Measurements from ENCODE around the gene RSKR. TPM values are rescaled to one million over a fixed set of nuclear protein-coding genes. Genes with fewer than 3 reads are reported as not detected.
A peak's percentile ranks its signal among the peaks of the same experiment; 100 is the strongest.
"Not testable (repeated sequence)": the region's sequence is repeated elsewhere in the genome, so short reads cannot be mapped to it uniquely, and the experiment has no call there.

Gene RSKR
- total RNA-seq, 5 donors from 2014 or later (not counting 1 experiment from before 2014, with no cell fraction given): 14.2 to 26.1 (median 21.9) TPM

DNA sequence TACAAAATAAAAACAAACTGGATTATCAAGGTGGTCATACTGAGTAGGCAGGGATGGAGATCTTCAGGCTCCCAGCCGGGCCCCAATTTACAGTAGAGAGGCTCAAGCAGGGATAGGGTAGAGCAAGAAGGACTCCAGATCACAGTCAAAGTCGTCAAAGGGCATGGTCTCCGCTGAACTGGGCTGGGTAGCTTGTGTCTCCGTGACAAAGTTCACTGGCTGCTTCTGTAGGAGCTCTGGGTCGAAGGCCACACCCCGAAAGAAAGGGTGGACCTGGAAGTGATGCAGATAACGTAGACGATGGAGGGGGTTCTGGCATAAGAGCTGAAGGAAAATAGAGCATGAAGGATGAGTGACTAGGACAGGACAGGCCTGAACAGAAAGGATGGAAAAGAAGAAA is 3.6 kb downstream of the RSKR start:
- DNase-seq (no peak), ATAC-seq (replicated peaks in 1 of 4) (no peak)
- ChIA-PET CTCF (interaction anchor here (1.0 to 1.8 kb wide), 3 partner anchors 8 to 117 kb away, joined by 3 to 6 read pairs (median 3); no protein-coding TSS in a partner anchor), POLR2A (interaction anchor here in 1 of 2 donors (0.7 kb wide), 1 partner anchor 10 kb away, joined by 4 read pairs; no protein-coding TSS in a partner anchor)
- no peaks in the 10 kb centered on the region for H3K27me3 ChIP-seq (replicated peaks in 1 of 2; ENCODE audit: control insufficient read depth in 2 of 2, extremely low read depth in 1 of 2, insufficient read depth in 2 of 2, low read length in 1 of 2)
- no peak overlapping the region for H3K27ac Mint-ChIP-seq
- WGBS (ENCODE audit: insufficient coverage): 96% methylated on average over 8 of the region's 8 CpGs
- peaks cover 14% of the 10 kb centered on the region for H3K36me3 Mint-ChIP-seq
- H3K4me3 ChIP-seq (ENCODE audit: control insufficient read depth in 1 of 2, extremely low read depth in 1 of 2, low read length in 1 of 2): no peak overlapping the region
- no peak overlapping the region for H3K4me3 Mint-ChIP-seq
- H3K9me3 Mint-ChIP-seq: no peaks in the 10 kb centered on the region
- H3K27me3 Mint-ChIP-seq: no peaks in the 10 kb centered on the region
- H3K4me1 Mint-ChIP-seq: peaks cover 4 to 9% (median 8%) of the 10 kb centered on the region in 3 donors
- no peak overlapping the region for H3K27ac ChIP-seq (ENCODE audit: low read length)
- H3K4me1 ChIP-seq (ENCODE audit: control insufficient read depth in 1 of 2, extremely low read depth in 1 of 2, insufficient read depth in 2 of 2, low read length in 2 of 2): no peaks in the 10 kb centered on the region
- H3K9me3 ChIP-seq: no peaks in the 10 kb centered on the region
- H3K36me3 ChIP-seq (ENCODE audit: control insufficient read depth in 2 of 2, extremely low read depth in 1 of 2, insufficient read depth in 1 of 2, low read length in 1 of 2): peaks cover 4 to 23% of the 10 kb centered on the region in 2 donors

DNA sequence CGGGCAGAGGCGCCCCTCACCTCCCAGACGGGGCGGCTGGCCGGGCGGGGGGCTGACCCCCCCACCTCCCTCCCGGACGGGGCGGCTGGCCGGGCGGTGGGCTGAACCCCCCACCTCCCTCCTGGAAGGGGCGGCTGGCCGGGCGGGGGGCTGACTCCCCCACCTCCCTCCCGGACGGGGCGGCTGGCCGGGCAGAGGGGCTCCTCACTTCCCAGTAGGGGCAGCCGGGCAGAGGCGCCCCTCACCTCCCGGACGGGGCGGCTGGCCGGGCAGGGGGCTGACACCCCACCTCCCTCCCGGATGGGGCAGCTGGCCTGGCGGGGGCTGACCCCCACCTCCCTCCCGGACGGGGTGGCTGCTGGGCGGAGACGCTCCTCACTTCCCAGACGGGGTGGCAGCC is 10.0 kb downstream of the RSKR start:
- H3K4me3 ChIP-seq (ENCODE audit: control insufficient read depth in 1 of 2, extremely low read depth in 1 of 2, low read length in 1 of 2); H3K9me3 Mint-ChIP-seq; ATAC-seq (replicated peaks in 1 of 4); H3K4me3 Mint-ChIP-seq; CTCF ChIA-PET; H3K36me3 ChIP-seq (ENCODE audit: control insufficient read depth in 2 of 2, extremely low read depth in 1 of 2, insufficient read depth in 1 of 2, low read length in 1 of 2); H3K27ac Mint-ChIP-seq; POLR2A ChIA-PET; H3K36me3 Mint-ChIP-seq; H3K27me3 ChIP-seq (replicated peaks in 1 of 2; ENCODE audit: control insufficient read depth in 2 of 2, extremely low read depth in 1 of 2, insufficient read depth in 2 of 2, low read length in 1 of 2); H3K4me1 ChIP-seq (ENCODE audit: control insufficient read depth in 1 of 2, extremely low read depth in 1 of 2, insufficient read depth in 2 of 2, low read length in 2 of 2); H3K27me3 Mint-ChIP-seq; H3K9me3 ChIP-seq; H3K4me1 Mint-ChIP-seq; DNase-seq; H3K27ac ChIP-seq (ENCODE audit: low read length): not testable (repeated sequence)
- WGBS (ENCODE audit: insufficient coverage): 94% methylated on average over 6 of the region's 31 CpGs

DNA sequence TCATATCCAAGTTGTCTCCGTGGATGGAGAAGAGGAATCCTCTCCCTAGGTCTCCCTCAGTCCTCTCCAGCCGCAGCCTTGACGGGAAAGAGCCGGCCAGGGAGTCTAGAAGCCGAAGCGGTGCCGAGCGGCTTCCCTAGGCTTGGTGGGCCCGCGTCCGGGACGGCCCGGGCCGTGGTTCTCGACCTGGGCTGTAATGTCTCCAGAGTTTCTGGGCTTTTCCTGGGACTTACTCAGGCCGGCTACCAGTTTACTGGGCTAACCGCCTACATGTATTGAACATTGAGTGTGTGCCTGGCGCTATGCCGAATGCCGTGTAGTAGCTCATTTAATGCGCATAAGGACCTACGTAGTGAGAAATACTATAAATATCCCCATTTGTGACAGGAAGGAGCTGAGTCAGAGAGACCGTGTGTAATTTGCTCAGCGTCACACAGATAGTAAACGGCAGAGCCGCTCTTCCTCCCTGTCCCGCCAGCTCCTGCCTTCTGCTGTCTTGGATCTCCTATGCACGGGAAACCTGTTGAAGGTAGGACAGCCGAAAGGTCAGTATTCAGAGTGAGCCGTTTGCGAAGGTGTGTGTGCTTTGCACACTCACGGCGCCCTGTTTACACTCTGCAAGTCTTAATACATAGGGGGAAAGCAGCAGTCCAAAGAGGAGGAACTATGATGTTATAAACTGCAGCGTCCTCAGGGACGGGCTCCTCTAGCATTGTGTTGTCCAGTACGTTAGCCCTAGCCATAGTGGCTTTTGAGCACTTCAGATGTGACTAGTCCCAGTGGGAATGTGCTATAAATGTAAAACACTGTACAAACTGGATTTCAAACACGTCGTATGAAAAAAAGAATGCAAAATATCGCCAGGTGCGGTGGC is 14.4 kb downstream of the RSKR start:
- no peaks in the 10 kb centered on the region for H3K9me3 ChIP-seq
- DNase-seq (peak in 33 of 35 experiments; percentile 39 to 81 (median 57)), ATAC-seq (replicated peaks in 1 of 4) (peak; percentile 56 to 70 (median 62))
- no peaks in the 10 kb centered on the region for H3K36me3 Mint-ChIP-seq
- H3K27ac ChIP-seq (ENCODE audit: low read length): peak overlapping the region; percentile 93
- no peaks in the 10 kb centered on the region for H3K27me3 Mint-ChIP-seq
- H3K36me3 ChIP-seq (ENCODE audit: control insufficient read depth in 2 of 2, extremely low read depth in 1 of 2, insufficient read depth in 1 of 2, low read length in 1 of 2): no peaks in the 10 kb centered on the region
- H3K4me1 ChIP-seq (ENCODE audit: control insufficient read depth in 1 of 2, extremely low read depth in 1 of 2, insufficient read depth in 2 of 2, low read length in 2 of 2): peaks cover 4 to 13% of the 10 kb centered on the region in 2 experiments
- ChIA-PET CTCF (interaction anchor here (0.5 to 2.9 kb wide), 3 partner anchors 14 to 715 kb away, joined by 3 to 9 read pairs (median 5); partner anchors contain the start of genes ALDOC (in 1 of the 2) and RSKR (in 1 of the 2)), POLR2A (interaction anchor here (0.6 to 1.5 kb wide), 11 partner anchors 23 to 682 kb away, joined by 3 to 15 read pairs (median 4); partner anchors contain the start of genes PIGS (in 2 of the 2), ALDOC (in 1 of the 2), BLTP2 (in 1 of the 2) and SDF2 (in 1 of the 2))
- H3K9me3 Mint-ChIP-seq: no peaks in the 10 kb centered on the region
- H3K4me3 Mint-ChIP-seq: peak overlapping the region; percentile 86 to 94 (median 89)
- peak overlapping the region; percentile 59 to 84 for H3K4me3 ChIP-seq (ENCODE audit: control insufficient read depth in 1 of 2, extremely low read depth in 1 of 2, low read length in 1 of 2)
- peaks cover 20 to 26% (median 22%) of the 10 kb centered on the region in 3 donors for H3K4me1 Mint-ChIP-seq
- peak overlapping the region; percentile 97 for H3K27ac Mint-ChIP-seq
- 13% methylated on average over 31 of the region's 40 CpGs for WGBS (ENCODE audit: insufficient coverage)
- H3K27me3 ChIP-seq (replicated peaks in 1 of 2; ENCODE audit: control insufficient read depth in 2 of 2, extremely low read depth in 1 of 2, insufficient read depth in 2 of 2, low read length in 1 of 2): no peaks in the 10 kb centered on the region

DNA sequence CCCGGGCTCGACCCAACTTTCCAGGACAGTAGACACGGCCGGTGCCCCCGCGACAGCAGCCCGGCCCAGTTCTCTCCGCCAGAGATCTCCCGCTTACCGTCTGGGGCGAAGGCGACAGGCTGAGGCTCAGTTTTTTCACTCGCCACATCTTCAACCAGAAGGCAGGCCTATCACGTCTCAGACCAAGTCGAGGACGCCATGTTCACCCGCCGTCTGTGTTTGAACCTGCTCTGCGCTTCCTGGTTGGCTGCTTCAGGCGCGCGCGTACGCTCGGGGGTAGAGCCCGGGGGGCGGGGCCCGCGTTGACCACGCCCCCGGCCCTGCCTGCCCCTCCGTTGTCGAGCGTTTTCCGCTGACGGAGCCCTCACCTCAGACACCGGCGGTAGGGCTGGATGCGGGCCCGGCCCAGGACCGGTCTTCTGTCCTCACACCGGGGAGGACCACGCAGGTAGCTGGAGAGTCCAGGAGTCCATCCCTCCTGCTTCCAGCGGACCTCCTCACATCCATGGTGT is 15.1 kb downstream of the RSKR start, which contains the start of gene SPAG5:
TSS of gene SPAG5 (minus strand) at position 227 of the 512 bp plus-strand sequence. CDS start at position 148, 79 bp downstream.
- H3K4me3 Mint-ChIP-seq: peak within 1 kb of the TSS; percentile 86 to 94 (median 89)
- POLR2A ChIA-PET: interaction anchor here (0.6 to 1.5 kb wide), 6 partner anchors 22 to 999 kb away, joined by 3 to 15 read pairs (median 5); partner anchors contain the start of genes PIGS (in 2 of the 2), ALDOC (in 1 of the 2) and BLTP2 (in 1 of the 2)
- H3K4me1 Mint-ChIP-seq: peaks cover 20 to 26% (median 22%) of the 10 kb centered on the region in 3 donors
- Histone ChIP-seq H3K27me3 (replicated peaks in 1 of 2; ENCODE audit: control insufficient read depth in 2 of 2, extremely low read depth in 1 of 2, insufficient read depth in 2 of 2, low read length in 1 of 2) (no peaks in the 10 kb centered on the region), H3K27ac (ENCODE audit: low read length) (peak within 1 kb of the TSS; percentile 93), H3K4me1 (ENCODE audit: control insufficient read depth in 1 of 2, extremely low read depth in 1 of 2, insufficient read depth in 2 of 2, low read length in 2 of 2) (peaks cover 4 to 13% of the 10 kb centered on the region in 2 experiments), H3K36me3 (ENCODE audit: control insufficient read depth in 2 of 2, extremely low read depth in 1 of 2, insufficient read depth in 1 of 2, low read length in 1 of 2) (no peaks in the 10 kb centered on the region), H3K4me3 (ENCODE audit: control insufficient read depth in 1 of 2, extremely low read depth in 1 of 2, low read length in 1 of 2) (peak within 1 kb of the TSS; percentile 59 to 84), H3K9me3 (no peaks in the 10 kb centered on the region)
- H3K27me3 Mint-ChIP-seq: no peaks in the 10 kb centered on the region
- peak within 1 kb of the TSS; percentile 97 for H3K27ac Mint-ChIP-seq
- no peaks in the 10 kb centered on the region for H3K9me3 Mint-ChIP-seq
- ATAC-seq (replicated peaks in 1 of 4) (peak; percentile 94 to 98 (median 95)), DNase-seq (peak; percentile 84 to 97 (median 93))
- CTCF ChIA-PET: interaction anchor here (0.5 to 2.9 kb wide), 3 partner anchors 14 to 715 kb away, joined by 3 to 9 read pairs (median 5); partner anchors contain the start of genes ALDOC (in 1 of the 2) and RSKR (in 1 of the 2)
- H3K36me3 Mint-ChIP-seq: no peaks in the 10 kb centered on the region
- 0% methylated on average over 39 of the region's 44 CpGs for WGBS (ENCODE audit: insufficient coverage)

DNA sequence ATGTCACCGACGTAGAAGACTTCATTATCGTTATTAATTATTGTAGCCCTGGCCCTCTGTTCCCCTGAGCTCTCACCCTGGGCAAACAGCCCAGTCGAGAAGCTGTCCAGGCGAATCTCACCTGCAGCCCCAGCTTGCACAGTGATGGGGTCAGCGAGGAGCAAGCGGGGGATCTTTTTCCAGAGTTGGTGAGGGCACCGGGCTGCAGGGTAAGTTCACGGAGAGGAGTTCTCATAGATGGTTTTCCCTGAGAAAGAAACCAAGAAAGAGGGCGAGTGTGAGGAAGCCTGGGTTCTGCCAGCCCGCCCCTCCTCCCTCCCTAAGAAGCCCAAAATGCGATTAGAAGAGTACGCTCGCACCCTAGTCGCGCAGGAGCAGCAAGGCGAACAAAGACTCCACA is 15.6 kb downstream of the RSKR start:
- Histone ChIP-seq H3K27me3 (replicated peaks in 1 of 2; ENCODE audit: control insufficient read depth in 2 of 2, extremely low read depth in 1 of 2, insufficient read depth in 2 of 2, low read length in 1 of 2) (no peaks in the 10 kb centered on the region), H3K36me3 (ENCODE audit: control insufficient read depth in 2 of 2, extremely low read depth in 1 of 2, insufficient read depth in 1 of 2, low read length in 1 of 2) (no peaks in the 10 kb centered on the region), H3K4me3 (ENCODE audit: control insufficient read depth in 1 of 2, extremely low read depth in 1 of 2, low read length in 1 of 2) (peak overlapping the region; percentile 59 to 84), H3K27ac (ENCODE audit: low read length) (peak overlapping the region; percentile 93), H3K4me1 (ENCODE audit: control insufficient read depth in 1 of 2, extremely low read depth in 1 of 2, insufficient read depth in 2 of 2, low read length in 2 of 2) (peaks cover 4 to 13% of the 10 kb centered on the region in 2 experiments), H3K9me3 (no peaks in the 10 kb centered on the region)
- no peak for ATAC-seq (replicated peaks in 1 of 4)
- no peak for DNase-seq
- CTCF ChIA-PET: interaction anchor here in 1 of 2 donors (2.9 kb wide), 1 partner anchor 21 kb away, joined by 9 read pairs; the partner anchor contains the start of gene ALDOC
- Mint-ChIP-seq H3K9me3 (no peaks in the 10 kb centered on the region), H3K4me3 (peak overlapping the region; percentile 86 to 94 (median 89)), H3K27me3 (no peaks in the 10 kb centered on the region), H3K27ac (peak overlapping the region; percentile 97), H3K4me1 (peaks cover 20 to 26% (median 22%) of the 10 kb centered on the region in 3 donors), H3K36me3 (no peaks in the 10 kb centered on the region)
- POLR2A ChIA-PET: interaction anchor here in 1 of 2 donors (0.6 kb wide), 1 partner anchor 999 kb away, joined by 6 read pairs; no protein-coding TSS in a partner anchor
- 10% methylated on average over 8 of the region's 17 CpGs for WGBS (ENCODE audit: insufficient coverage)

All from T-cell (primary cell).